NCI-H510A treated with DMSO at 0.1 percent for 48 hours (cell line): ENCODE data around the gene RIPOR1.
A peak's percentile ranks its signal among the peaks of the same experiment; 100 is the strongest.
"Not testable (repeated sequence)": the region's sequence is repeated elsewhere in the genome, so short reads cannot be mapped to it uniquely, and the experiment has no call there.

ENCODE experiments used
- DNase-seq: peaks from one replicate; lab custom pipeline; 2025; lab: John Stamatoyannopoulos, UW

RIPOR1 gene, protein sequence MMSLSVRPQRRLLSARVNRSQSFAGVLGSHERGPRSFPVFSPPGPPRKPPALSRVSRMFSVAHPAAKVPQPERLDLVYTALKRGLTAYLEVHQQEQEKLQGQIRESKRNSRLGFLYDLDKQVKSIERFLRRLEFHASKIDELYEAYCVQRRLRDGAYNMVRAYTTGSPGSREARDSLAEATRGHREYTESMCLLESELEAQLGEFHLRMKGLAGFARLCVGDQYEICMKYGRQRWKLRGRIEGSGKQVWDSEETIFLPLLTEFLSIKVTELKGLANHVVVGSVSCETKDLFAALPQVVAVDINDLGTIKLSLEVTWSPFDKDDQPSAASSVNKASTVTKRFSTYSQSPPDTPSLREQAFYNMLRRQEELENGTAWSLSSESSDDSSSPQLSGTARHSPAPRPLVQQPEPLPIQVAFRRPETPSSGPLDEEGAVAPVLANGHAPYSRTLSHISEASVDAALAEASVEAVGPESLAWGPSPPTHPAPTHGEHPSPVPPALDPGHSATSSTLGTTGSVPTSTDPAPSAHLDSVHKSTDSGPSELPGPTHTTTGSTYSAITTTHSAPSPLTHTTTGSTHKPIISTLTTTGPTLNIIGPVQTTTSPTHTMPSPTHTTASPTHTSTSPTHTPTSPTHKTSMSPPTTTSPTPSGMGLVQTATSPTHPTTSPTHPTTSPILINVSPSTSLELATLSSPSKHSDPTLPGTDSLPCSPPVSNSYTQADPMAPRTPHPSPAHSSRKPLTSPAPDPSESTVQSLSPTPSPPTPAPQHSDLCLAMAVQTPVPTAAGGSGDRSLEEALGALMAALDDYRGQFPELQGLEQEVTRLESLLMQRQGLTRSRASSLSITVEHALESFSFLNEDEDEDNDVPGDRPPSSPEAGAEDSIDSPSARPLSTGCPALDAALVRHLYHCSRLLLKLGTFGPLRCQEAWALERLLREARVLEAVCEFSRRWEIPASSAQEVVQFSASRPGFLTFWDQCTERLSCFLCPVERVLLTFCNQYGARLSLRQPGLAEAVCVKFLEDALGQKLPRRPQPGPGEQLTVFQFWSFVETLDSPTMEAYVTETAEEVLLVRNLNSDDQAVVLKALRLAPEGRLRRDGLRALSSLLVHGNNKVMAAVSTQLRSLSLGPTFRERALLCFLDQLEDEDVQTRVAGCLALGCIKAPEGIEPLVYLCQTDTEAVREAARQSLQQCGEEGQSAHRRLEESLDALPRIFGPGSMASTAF

GRCh38 chr16:67528222-67528869 is at the start of gene RIPOR1:
Gene RIPOR1 (plus strand): TSS chr16:67528829. CDS start chr16:67538447, 9,618 bp downstream.
- DNase-seq, result peak; percentile 11

DNA sequence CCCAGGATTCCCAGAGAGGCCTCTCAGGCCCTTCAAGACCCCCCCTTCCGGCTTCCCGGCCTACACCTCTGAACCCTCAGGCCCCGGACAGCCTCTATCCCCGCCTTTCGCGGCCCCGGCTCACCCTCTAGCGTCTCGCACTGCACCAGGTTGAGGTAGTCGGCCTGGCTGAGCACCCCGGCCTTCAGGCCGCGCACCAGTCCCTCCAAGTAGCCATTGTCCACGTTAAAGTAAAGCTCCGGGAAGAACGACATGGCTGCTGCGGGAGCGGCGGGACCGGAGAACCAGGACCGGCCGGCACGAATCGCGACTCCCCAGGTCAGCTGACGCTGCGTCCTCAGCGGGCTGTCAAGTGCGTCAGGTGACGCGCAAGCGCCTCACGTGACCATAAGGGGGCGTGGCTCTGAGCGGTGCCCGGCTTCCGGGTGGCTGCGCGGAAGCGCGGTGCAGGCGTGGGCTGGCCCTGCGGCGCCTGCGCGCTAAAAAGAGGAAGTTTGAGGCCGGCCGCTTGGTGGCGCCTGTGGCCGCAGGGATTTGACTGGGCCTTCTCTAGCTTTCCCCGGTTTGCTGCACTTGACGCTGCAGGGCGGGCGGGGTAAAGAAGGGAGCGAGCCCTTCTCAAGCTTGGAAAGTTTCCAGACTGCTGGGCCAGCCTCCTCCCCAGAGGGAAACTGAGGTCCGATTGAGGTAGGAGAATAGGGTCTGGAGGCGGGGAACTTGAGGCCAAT is 47.6 kb upstream of the RIPOR1 start, which contains the start of gene ATP6V0D1:
Gene ATP6V0D1, minus strand, starts transcription at position 325 of the 728 bp plus-strand sequence. Its CDS starts 71 bp downstream, at position 254.
- peak; percentile 91 for DNase-seq

- DNase-seq, result peak; percentile 38
Measured at GRCh38 chr16:67481561-67482232, 46.9 kb upstream of the RIPOR1 start.

DNA sequence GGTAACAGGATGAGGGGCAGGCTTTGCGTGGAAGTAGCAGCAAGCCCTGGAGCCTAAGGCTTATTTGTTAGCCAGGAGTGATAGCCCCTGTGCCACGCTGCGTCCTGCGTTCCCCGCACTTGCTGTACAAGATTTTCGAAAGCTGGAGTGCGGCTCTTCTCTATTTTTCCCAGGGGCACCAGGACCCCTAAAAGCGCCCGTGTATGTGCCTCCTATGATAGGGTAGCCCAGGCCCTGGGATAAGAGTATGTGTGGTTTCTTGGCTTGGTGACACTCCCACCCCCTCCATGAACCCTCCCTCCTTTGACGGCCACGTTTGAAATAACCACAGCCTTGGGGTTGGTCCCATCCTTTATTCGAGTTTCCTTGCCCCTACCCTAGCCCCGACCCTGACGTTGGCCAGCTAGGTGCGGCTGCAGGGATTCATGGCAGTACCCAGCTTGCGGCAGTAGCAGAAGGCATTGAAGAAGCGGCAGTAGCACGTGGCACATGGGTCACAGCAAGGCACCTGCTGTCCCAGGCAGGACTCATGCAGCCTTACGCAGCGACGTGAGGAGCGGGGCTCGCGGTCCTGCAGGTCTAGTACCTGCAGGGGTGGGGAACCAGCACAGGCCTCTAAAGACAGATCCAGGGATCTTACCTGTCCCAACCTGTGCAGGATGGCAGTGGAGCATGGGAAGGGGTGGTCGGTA is 46.2 kb upstream of the RIPOR1 start:
- no peak for DNase-seq

GRCh38 chr16:67483150-67483549 is 45.5 kb upstream of the RIPOR1 start, which contains the start of gene AGRP:
Gene AGRP (minus strand): TSS chr16:67483547. CDS start chr16:67483398, 149 bp downstream.
- no peak for DNase-seq

DNA sequence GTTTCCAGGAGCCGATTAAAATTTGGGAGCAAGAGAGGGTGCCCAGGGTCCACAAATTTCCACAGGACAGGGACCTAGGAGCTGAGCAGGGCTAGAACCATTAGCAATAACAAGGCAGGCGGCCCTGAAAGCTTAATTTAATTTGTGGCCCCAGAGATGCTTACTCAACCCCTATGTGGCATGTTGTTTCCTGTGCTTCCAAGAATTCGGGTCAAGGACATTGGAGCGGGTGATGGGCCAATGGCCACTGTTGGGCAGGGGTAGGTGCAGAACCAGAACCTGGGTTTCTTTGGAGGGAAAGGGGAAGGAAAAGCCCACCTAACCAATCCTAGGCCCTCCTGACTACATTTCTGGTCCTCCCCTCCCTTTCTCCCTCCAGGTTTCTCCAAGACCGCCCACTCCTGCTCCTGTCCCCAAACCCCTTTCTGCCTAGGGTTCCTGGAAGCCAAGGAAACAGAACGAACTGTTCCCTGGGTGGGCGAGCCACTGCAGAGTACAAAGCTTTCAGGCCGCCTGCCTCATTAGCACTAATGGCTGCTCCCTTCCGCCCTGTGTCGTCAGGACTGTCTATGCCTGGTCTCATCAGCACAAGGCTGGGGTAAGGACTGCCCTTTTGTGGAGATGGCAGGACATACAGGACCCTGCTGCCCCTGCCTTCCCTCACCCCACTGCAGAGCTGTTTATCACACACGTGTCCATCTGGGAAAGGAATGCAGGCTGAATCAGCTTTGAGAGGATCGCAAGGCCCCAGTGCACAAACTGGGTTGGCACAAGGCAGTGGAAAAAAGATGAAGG is 44.7 kb upstream of the RIPOR1 start:
- DNase-seq, result no peak

DNA sequence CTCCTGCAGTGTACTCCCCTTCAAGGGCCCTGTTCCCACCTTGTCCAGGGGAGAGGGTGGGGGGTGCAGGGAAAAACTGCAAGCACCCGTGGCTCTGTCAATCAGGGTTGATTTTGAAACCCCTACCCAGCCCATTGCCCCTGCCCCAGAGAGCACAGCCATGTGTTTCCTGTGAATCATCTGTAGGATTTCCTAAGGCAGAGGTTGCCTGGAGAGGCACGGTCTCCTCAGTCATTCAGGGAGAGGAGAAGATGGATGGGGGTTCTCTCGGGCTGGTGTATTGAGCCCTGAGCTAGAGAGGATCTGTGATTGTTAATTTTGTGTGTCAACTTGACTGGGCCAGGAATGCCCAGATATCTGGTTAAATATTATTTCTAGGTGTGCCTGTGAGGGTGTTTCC is 41.8 kb upstream of the RIPOR1 start:
- no peak for DNase-seq

DNA sequence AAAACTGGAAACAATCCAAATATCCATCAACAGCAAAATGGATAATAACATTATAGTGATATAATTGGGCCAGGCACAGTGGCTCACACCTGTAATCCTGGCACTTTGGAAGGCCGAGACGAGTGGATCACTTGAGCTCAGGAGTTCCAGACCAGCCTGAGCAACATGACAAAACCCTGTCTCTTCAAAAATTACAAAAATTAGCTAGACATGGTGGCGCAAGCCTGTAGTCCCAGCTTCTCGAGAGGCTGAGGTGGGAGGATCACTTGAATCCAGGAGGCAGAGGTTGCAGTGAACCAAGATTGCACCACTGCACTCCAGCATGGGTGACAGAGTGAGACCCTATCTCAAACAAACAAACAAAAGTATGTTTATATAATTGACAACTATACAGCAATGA is 41.1 kb upstream of the RIPOR1 start:
- DNase-seq, result not testable (repeated sequence)

DNA sequence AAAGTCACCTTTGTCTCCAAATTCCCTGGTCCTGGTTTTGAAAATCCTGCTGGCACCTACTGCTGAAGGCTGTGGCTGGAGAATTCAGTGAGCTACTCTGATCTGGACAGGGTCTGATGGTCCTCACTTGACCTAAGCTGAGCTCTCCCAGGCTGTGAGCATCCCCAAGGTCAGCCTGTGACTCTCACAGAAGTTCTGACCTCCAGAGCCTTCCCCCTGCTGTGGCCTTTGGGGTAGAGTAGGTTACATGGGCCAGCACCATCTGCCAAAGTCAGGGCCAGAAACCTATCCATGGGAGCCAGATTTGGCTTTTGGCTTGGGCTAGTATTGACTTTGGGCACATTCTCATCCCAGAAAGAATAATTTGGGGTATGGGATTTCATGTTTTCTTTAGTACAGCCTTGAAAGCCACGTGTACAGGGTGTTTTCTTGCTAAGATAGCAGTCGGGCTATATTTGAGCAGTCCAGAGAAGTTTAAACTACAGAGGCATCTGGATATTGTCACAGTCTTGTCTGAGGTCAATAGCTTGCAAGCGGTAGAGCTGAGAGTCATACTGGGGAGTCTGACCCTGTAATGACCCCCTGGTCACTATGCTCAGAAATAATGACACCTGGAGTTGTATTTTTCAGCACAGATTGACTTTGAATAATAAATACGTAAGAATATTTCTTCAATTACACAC is 39.1 kb upstream of the RIPOR1 start:
- DNase-seq, result no peak

DNA sequence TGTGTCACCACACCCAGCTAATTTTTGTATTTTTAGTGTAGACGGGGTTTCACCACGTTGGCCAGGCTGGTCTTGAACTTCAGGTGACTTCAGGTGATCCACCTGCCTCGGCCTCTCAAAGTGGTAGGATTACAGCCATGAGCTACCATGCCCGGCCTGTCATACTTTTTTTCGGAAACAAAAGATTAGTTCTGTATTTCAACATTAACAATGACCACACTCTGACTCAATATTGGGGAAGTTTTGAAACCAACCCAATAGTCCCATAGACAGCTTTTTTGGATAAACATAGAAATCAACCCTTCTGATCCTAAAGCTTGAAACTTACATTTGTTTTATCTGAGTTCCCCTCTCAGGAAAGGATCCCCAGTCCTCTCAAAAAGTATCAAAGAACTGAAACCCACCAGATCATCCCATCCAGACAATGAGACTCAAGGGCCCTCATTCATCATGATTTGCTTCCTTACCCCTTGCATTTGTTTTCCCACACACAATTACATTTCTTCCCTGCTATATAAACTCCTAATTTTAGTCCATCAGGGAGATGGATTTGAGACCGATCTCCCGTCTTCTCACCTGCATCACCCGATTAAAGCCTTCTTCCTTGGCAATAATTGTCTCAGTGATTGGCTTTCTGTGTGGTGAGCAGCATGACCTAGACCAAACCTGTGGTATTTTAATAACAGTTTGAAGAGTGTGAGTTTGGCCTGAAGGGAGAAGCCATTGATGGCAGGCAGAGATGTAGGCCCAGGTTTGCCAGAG is 38.1 kb upstream of the RIPOR1 start:
- DNase-seq, result no peak

DNA sequence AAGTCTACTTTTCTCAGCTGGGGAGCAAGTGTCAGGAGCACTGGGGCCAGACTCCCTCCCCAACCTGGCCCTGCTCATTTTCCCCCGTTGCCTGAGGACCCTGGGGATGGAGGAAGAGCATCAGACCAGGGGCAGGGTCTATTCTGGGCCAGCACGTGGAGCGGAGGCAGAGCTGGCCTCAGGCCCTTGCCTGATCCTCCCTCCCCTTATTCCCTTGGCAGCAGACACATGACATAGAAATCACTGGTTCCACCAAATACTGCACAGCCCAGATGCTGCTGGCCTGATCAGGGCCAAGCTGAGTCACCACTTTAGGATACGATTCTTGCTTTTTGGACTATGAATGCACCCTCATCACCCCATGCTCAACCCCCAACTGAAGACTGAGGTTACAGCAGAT is 29.5 kb upstream of the RIPOR1 start:
- DNase-seq, result no peak

DNA sequence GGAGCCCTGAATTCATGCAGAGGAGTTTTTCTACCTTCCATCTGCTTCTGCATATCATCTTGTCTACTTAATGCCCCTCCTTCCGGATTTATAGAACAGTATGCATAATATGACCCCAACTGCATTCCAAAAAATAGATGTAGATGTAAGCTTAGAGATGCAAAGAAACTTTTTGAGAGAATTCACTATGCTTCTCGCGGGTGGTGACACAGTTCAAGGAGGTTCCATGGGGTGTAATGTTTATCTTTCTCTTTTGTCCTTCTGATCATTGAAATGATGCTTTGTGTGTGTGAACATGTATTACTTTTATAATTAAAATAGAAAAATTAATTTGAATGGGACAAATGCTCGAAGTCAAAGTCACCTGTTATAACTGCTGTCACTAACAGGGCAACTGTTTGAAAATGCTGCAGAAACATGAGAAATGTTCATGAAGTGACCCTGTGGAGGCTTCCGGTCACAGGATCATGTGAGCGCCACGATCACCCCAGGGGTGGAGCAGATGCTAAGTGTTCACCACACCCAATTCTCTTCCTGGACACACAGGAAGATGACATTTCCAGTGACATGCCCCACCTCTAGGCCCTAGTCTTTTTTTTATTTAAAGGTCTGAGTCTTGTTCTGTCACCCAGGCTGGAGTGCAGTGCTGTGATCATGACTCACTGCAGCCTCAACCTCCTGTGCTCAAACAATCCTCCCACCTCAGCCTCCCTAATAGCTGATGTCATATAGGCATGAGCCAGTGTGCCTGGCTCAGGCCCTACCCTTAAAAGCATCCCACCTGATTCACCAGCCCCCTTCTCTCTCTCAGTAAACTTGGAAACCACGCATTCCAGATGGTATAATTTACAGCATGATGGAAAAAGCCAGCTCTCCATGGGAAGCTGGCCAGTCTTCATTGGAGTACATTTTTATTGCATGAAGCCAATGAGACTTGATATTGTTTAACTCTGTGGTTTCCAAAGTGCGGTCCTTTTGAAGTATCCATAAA is 24.3 kb upstream of the RIPOR1 start:
- DNase-seq, result no peak

GRCh38 chr16:67506468-67506867 is 22.2 kb upstream of the RIPOR1 start:
- DNase-seq, result no peak

- DNase-seq, result no peak
Measured at GRCh38 chr16:67509016-67509415, 19.6 kb upstream of the RIPOR1 start.

DNA sequence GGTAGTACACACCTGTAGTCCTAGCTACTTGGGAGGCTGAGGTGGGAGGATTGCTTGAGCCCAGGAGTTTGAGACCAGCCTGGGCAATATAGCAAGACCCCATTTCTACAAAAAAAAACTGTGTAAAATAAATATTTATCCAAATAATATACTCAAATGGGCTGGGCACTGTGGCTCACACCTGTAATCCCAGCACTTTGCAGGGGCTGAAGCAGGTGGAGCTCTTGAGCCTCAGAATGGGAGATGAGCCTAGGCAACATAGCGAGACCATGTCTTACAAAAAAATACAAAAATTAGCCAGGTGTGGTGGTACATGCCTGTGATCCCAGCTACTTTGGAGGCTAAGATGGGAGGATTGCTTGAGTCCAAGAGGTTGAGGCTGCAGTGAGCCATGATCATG is 14.7 kb upstream of the RIPOR1 start:
- not testable (repeated sequence) for DNase-seq

DNA sequence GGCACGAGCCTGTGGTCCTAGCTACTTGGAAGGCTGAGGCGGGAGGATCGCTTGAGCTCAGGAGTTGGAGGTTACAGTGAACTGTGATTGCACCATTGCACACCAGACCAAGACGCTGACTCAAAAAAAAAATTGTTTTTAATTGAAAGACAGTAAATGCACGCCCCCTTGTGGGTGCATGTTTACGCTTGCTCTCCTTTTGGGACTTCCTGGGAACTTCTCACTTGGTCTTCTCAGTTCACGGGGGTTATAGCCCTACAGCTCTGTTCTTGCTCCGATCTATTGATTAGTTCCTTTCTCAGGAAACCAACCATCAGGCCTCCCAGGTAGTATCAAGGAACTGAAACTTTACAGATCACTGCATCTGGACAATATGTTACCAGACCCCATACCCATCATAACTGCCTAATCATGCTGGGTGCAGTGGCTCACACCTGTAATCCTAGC is 14.2 kb upstream of the RIPOR1 start:
- peak; percentile 45 for DNase-seq
